Posterior vena cava (tissue), 2 donors: Measurements from ENCODE around the gene KCTD3. TPM values are rescaled to one million over a fixed set of nuclear protein-coding genes. Genes with fewer than 3 reads are reported as not detected.

Experiments used
- DNase-seq: peaks from one replicate; pipeline ENCODE4 v3.0.0-alpha.2; 2020; ENCODE audit warnings: low spot score
- intact Hi-C, 2 donors: fragments of 100-400 bp; cut with DNase I; formaldehyde crosslinking; loops; one replicate each; pipeline versions ENCODE4 v1.14.1 to v1.14.2; 2022 to 2023
- long read RNA-seq, 2 donors: library from polyadenylated mRNA; unstranded; transcript quantifications; one replicate each; pipeline ENCODE4 v2.0.0, GENCODE V29; 2020 to 2021
- total RNA-seq, 2 donors: library from RNA; stranded (reverse); fragmentation: NEBNext Ultra II Directional; extraction: Animal tissue kit (Norgen Biotek cat#: 25700); gene quantifications; one replicate each; pipeline ENCODE4 v1.2.1, GENCODE V29; 2021
- donor health status: DM: yes; HTN: yes; CAD: no.
- donor health status: DM: yes; HTN: yes; CAD: no.

Gene KCTD3
- 10 to 100 TPM; 40.2 to 43.8 TPM for total RNA-seq
- long read RNA-seq, donor 1, transcript KCTD3-201 (18 exons, 3,931 nt): major isoform, 17 of 22 reads
- long read RNA-seq, donor 1, partial matches to known transcripts: 2 of 22 reads
- long read RNA-seq, donor 1, other reads (novel, unspliced or antisense): 3 of 22 reads
- long read RNA-seq, donor 2, partial matches to known transcripts: 2 of 10 reads
- long read RNA-seq, donor 2, other reads (novel, unspliced or antisense): 7 of 10 reads

GRCh38 chr1:215566556-215567490 lies at the start of gene KCTD3:
KCTD3 (plus strand) TSS chr1:215567304; CDS start chr1:215567686, 382 bp downstream.
- intact Hi-C loops: no loop called here
- peak; percentile 94 for DNase-seq

- DNase-seq: no peak
- intact Hi-C loops: no loop called here
Measured at GRCh38 chr1:215517441-215517891, 49.6 kb upstream of the KCTD3 start.

DNA sequence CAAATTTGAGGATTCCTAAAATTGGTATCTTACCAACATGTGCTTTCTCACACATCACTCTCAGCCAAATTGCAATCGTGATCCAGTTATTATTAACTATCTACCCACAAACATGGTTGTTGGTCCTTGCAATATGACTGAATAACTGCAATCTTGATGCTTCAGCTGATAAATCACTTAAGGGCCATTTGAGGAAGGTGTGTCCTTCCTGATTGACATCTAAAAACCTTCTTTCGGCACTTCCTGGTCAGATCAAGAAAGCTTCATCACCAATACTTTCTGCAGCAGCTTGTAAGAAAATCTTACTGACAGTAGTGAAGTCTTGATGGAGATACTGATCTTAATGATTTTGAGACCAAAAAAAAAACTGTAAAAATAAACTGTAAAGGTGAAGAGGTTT lies 48.5 kb upstream of the KCTD3 start:
- DNase-seq: no peak
- intact Hi-C loops: no loop called here

DNA sequence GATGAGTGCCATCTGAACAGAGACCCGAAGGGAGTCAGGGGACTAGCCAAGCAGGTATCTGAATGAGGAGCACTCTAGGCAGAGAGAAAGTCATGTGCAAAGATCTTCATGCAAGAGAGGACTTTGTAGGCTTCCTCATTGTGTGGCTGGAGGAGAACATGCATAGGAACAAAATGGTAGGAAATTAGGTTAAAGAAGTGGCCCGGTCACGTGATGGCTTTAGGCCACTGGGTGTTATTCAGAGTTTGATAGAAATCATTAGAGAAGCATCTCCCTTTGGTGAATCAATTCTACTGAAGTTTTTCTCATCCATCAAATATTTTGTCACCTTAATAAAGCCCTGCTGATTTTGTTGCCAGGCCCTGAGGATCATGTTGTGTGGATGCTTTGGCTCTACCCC lies 45.8 kb upstream of the KCTD3 start:
- no peak for DNase-seq
- intact Hi-C loops: no loop called here

DNA sequence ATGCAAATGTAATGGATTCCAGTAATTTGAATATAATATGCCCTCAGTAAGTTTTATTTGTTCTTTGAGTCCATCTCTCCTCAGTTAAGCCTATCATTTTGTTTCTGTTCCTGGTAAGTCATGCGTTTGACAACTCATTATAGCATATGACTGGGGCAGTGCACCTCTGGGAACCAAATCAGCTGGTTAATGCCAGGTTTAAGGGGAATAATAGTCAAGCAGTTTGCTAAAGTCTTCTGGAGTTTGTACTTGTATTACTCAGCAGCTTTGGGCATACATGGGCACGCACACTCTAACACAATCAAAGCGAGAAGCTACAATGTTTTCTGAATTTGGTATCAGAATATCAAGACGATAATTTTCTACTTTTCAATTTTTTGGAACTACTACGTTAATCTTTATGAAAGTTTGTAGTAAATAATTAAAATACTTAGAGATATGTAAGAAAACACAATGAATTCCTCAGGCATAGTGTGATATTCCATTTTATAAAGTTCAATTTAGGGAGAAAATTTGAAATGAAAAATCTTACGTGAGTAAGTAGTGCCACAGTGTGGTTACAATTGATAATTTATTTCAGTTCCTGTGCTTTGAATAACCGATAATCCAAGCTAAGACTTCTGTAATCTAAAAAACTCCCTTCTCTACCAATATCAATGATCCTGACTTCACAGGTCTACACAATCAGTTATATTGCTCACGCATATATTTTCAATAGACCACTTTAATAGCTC lies 43.8 kb upstream of the KCTD3 start:
- intact Hi-C loops: no loop called here
- DNase-seq: no peak

DNA sequence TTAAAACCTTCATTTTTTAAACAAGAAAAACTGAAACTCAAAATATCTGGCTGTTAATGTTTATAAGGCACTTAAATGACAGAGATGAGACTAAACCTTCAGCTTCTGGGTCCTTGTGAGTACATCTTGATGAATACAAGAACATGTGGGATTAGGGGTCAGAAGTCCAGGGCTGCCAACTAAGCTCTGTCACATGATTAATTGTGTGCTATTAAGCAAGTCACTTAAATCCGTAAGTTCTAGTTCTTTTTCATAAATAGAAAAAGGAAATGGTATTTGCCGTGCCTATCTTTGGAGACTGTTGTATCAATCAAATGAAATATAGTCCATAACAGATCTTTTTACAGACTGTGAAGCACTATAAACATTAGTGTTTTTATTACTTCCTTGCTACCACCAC lies 43.2 kb upstream of the KCTD3 start:
- intact Hi-C loops: no loop called here
- DNase-seq: no peak

- no peak for DNase-seq
- intact Hi-C loops: no loop called here
Measured at GRCh38 chr1:215526147-215526845, 40.8 kb upstream of the KCTD3 start.

- no peak for DNase-seq
- intact Hi-C loops: no loop called here
Measured at GRCh38 chr1:215526846-215527151, 40.3 kb upstream of the KCTD3 start.

DNA sequence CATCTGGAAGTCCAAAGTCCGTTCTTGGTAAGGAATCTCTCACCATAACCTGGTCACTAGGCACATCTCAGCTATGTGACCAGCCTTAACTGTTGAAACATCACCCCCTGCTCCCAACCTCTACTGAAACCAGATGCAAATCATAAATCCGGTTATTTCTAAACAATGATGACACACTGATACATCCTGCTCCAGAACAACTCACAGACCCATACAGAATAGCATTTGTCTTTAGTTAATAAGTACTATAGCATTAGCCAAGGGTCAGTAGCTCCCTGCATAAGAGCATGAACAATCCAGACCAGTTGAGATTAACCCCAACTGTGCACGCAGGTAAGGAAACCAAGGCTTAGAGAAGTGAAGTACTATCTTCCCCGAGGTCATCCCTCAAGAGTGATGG lies 38.0 kb upstream of the KCTD3 start:
- DNase-seq: no peak
- intact Hi-C loops: no loop called here

- intact Hi-C loops: no loop called here
- no peak for DNase-seq
Measured at GRCh38 chr1:215529571-215529970, 37.5 kb upstream of the KCTD3 start.

GRCh38 chr1:215530401-215530984 lies 36.6 kb upstream of the KCTD3 start:
- intact Hi-C loops: no loop called here
- no peak for DNase-seq

DNA sequence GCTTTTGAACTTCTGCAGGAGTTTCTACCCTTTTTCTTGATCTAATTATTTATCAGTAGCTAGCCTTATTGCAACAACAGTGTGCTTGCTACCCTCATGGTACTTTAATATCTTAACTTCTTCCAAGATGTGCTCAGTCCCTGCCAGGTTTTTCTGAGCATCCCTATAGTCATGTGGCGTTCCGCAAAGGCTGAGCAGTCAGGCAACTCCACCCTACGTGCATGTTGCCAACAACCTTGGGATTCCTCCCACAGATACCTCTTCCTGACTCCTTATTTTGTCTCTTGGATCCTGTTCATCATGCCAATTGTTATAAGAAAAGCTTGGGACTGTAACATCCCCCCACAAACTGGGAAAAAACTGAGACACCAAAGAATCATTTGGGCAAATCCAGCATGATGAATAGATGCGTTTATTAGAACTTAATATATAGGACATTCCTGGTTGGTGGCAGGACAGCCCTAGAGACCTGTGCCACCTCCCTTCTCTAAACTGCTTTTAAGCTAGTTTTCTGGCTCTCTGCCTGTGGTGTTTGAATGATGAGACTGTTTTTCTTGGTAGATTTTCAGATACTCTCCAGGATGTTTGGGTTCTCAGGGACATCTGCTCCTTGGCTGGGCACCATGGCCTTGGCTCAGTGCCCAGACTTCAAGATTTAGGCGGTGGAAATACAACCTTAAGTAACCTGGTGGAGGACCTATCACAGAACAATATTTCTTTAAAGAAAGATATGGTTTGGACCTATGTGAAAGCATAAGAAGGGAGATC lies 27.1 kb upstream of the KCTD3 start:
- DNase-seq: no peak
- intact Hi-C loops: no loop called here

DNA sequence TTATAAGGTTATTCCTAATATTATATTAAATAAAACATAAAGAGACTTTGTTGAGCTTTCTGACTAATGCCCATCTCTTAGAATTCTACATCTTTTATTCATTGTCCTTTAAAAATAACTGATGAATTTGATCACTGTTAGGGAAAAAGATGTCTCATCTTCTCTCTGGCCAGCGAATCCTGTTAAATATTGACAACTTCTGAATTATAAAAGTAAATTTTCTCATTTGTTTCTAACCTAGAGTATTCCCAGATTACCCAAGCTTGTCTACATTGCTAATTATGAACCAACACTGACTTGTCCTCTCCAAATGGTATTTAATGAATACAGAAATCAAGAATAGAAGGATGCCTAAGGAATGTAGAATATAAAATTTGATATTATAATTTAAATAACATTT lies 24.8 kb upstream of the KCTD3 start:
- intact Hi-C loops: no loop called here

GRCh38 chr1:215543191-215543606 lies 23.9 kb upstream of the KCTD3 start:
- DNase-seq: no peak
- intact Hi-C loops: no loop called here

More for the DNA sequence above, 24.8 kb upstream of the KCTD3 start:
- no peak for DNase-seq

- intact Hi-C loops: no loop called here
Measured at GRCh38 chr1:215543806-215544205, 23.3 kb upstream of the KCTD3 start.

DNA sequence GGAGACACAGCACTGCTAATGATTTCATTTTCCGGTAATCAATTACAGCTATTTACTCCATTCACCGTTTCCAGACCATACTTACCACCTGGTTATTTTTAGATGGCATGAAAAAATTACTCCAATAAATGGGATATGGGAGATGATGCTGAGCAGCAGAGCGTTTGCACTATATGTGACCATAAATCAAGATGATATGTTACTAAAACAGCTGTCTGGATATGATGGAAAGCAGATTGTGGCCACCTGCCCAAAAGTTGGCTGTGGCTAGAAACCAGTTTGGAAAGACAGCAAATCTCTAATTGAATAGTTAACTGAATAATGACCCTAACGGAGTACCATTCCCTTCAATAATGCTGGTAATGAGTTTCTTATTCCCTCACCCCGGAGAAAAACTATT lies 22.5 kb upstream of the KCTD3 start:
- DNase-seq: no peak
- intact Hi-C loops: no loop called here

More at GRCh38 chr1:215543806-215544205, 23.3 kb upstream of the KCTD3 start:
- no peak for DNase-seq

GRCh38 chr1:215545096-215545495 lies 22.0 kb upstream of the KCTD3 start:
- no peak for DNase-seq

GRCh38 chr1:215547011-215547410 lies 20.1 kb upstream of the KCTD3 start:
- intact Hi-C loops: no loop called here

More at GRCh38 chr1:215545096-215545495, 22.0 kb upstream of the KCTD3 start:
- intact Hi-C loops: no loop called here

More at GRCh38 chr1:215547011-215547410, 20.1 kb upstream of the KCTD3 start:
- DNase-seq: no peak
